ENCODE data around the gene ZBED2. TPM values are rescaled to one million over a fixed set of nuclear protein-coding genes. Genes with fewer than 3 reads are reported as not detected.

Gene ZBED2
- polyA plus RNA-seq, 1 of the 3 experiments (the other 2 are of a cell fraction) = 0.76 TPM

DNA sequence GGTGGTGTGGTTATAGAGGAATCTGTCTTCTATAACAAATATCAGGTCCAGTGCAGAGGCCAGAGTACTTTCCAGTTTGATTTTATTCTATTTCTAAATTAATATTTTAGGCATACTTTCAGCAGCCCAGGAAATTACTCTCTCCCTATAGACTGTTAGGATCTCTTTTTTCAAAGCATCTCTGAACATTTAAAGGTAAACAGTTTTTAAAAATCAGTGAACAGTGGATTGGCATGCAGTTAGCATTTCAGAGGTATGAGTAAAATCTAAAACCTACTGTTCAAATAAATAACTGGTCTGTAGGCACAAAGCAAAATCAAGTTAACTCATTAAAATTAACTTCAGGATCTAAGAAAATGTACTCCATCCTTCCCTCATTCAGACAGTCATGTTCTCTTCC lies 3.0 kb downstream of the ZBED2 start:
- H2AFZ ChIP-seq (ENCODE audit: low read depth) = peak overlapping the region; percentile 66
- H3K9ac ChIP-seq = peak overlapping the region; percentile 24; the same call in 1 of the 2 replicates
- CTCF ChIA-PET = no interaction called here
- no peak for DNase-seq
- H3K27ac ChIP-seq (ENCODE audit: low read depth in 2 of 2, low read length in 1 of 2) = peak overlapping the region in 1 of 2 experiments; percentile 38; a peak in 3 of 4 replicates
- H4K20me1 ChIP-seq (ENCODE audit: insufficient read depth) = no peaks in the 10 kb centered on the region
- no peak overlapping the region for H3K4me3 ChIP-seq (ENCODE audit: low read depth in 2 of 2, low read length in 1 of 2)
- H3K79me2 ChIP-seq (ENCODE audit: insufficient read depth) = no peaks in the 10 kb centered on the region
- H3K27me3 ChIP-seq (ENCODE audit: insufficient read depth) = no peaks in the 10 kb centered on the region
- no peaks in the 10 kb centered on the region for H3K36me3 ChIP-seq (replicated peaks in 1 of 2; ENCODE audit: control insufficient read depth in 1 of 2, insufficient read depth in 2 of 2, low read length in 1 of 2)
- no peak for TF ChIP-seq MXI1 (IDR thresholded peaks at IDR 0.05; ENCODE audit: low read depth, low read length)
- TF ChIP-seq, protein P1, sequence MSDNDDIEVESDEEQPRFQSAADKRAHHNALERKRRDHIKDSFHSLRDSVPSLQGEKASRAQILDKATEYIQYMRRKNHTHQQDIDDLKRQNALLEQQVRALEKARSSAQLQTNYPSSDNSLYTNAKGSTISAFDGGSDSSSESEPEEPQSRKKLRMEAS (IDR thresholded peaks at IDR 0.05; ENCODE audit: low read depth) = no peak
- 0 out of 2 replicates have a peak, but pooled peaks have one; percentile 50 for TF ChIP-seq FOXM1 (IDR thresholded peaks at IDR 0.05; ENCODE audit: low read depth)
- peaks cover 2 to 60% of the 10 kb centered on the region in 2 experiments; a peak in 3 of 4 replicates for H3K4me1 ChIP-seq (ENCODE audit: control insufficient read depth in 1 of 2, insufficient read depth in 2 of 2, low read depth in 1 of 2, low read length in 1 of 2)
- no peaks in the 10 kb centered on the region for H3K9me3 ChIP-seq
- H3K9me2 ChIP-seq = no peaks in the 10 kb centered on the region
- peaks cover 31% of the 10 kb centered on the region for H3F3A ChIP-seq (replicated peaks; ENCODE audit: insufficient read depth)
- POLR2A ChIA-PET = no interaction called here
- H3K4me2 ChIP-seq = peak overlapping the region; percentile 9; the same call in 1 of the 2 replicates

GRCh38 chr3:111591555-111591954 lies 3.6 kb downstream of the ZBED2 start:
- no peaks in the 10 kb centered on the region for H3K36me3 ChIP-seq (replicated peaks in 1 of 2; ENCODE audit: control insufficient read depth in 1 of 2, insufficient read depth in 2 of 2, low read length in 1 of 2)
- H3K27ac ChIP-seq (ENCODE audit: low read depth in 2 of 2, low read length in 1 of 2) = peak overlapping the region in 1 of 2 experiments; percentile 38; a peak in 2 of 4 replicates
- DNase-seq = no peak
- H3K4me2 ChIP-seq = 0 out of 2 replicates have a peak overlapping the region, but pooled peaks have one; percentile 9
- H3K9me3 ChIP-seq = no peaks in the 10 kb centered on the region
- no peaks in the 10 kb centered on the region for H4K20me1 ChIP-seq (ENCODE audit: insufficient read depth)
- H3K4me3 ChIP-seq (ENCODE audit: low read depth in 2 of 2, low read length in 1 of 2) = no peak overlapping the region
- POLR2A ChIA-PET = no interaction called here
- H3K79me2 ChIP-seq (ENCODE audit: insufficient read depth) = no peaks in the 10 kb centered on the region
- H3K9me2 ChIP-seq = no peaks in the 10 kb centered on the region
- 89% methylated on average over 3 of the region's 3 CpGs for WGBS (ENCODE audit: low lambda C conversion rate)
- H3K4me1 ChIP-seq (ENCODE audit: control insufficient read depth in 1 of 2, insufficient read depth in 2 of 2, low read depth in 1 of 2, low read length in 1 of 2) = peaks cover 2 to 56% of the 10 kb centered on the region in 2 experiments; a peak in 3 of 4 replicates
- CTCF ChIA-PET = interaction anchor here (0.7 kb wide), 1 partner anchor 77 kb away, joined by 3 read pairs; no protein-coding TSS in a partner anchor
- no peak for TF ChIP-seq SMC3 (IDR thresholded peaks at IDR 0.05; ENCODE audit: low read depth, low read length)
- TF ChIP-seq CHD2 (IDR thresholded peaks at IDR 0.05; ENCODE audit: low read length, partially characterized antibody) = no peak
- TF ChIP-seq TEAD4 (IDR thresholded peaks at IDR 0.05; ENCODE audit: borderline replicate concordance, insufficient read depth) = no peak
- TF ChIP-seq ZBTB33 (IDR thresholded peaks at IDR 0.05; ENCODE audit: borderline replicate concordance, low read depth) = no peak
- no peak for TF ChIP-seq NFIC (IDR thresholded peaks at IDR 0.05; ENCODE audit: borderline replicate concordance)
- no peak for TF ChIP-seq POLR2AphosphoS5 (IDR thresholded peaks at IDR 0.05; ENCODE audit: low read depth, low read length)
- no peak for TF ChIP-seq MXI1 (IDR thresholded peaks at IDR 0.05; ENCODE audit: low read depth, low read length)
- no peak for TF ChIP-seq TCF12 (IDR thresholded peaks at IDR 0.05)
- TF ChIP-seq RXRA (IDR thresholded peaks at IDR 0.05; ENCODE audit: borderline replicate concordance, low read depth) = no peak
- TF ChIP-seq GATA2 (CRISPR knock-in tag; IDR thresholded peaks at IDR 0.05) = no peak
- no peak for TF ChIP-seq USF2 (IDR thresholded peaks at IDR 0.05; ENCODE audit: borderline replicate concordance, low read depth, low read length)
- TF ChIP-seq FOXJ3 (CRISPR knock-in tag; IDR thresholded peaks at IDR 0.05) = no peak
- peak overlapping the region; percentile 66; the same call in 1 of the 2 replicates for H2AFZ ChIP-seq (ENCODE audit: low read depth)
- H3F3A ChIP-seq (replicated peaks; ENCODE audit: insufficient read depth) = peaks cover 28% of the 10 kb centered on the region
- H3K9ac ChIP-seq = no peak overlapping the region
- H3K27me3 ChIP-seq (ENCODE audit: insufficient read depth) = no peaks in the 10 kb centered on the region

Measured in SK-N-SH (cell line).